HepG2 (cell line): ENCODE data around the gene SH3BP2. TPM values are rescaled to one million over a fixed set of nuclear protein-coding genes. Genes with fewer than 3 reads are reported as not detected.

ENCODE experiments used
- ARNT2 ChIP-seq: sonication (generic); formaldehyde crosslinking; IDR thresholded peaks from 2 replicates; pipeline ENCODE4 v1.8.0; 2022; ENCODE audit warnings: mild to moderate bottlenecking, low read depth, missing genetic modification reagents, moderate library complexity
- CEBPB ChIP-seq: IDR thresholded peaks from 2 replicates; pipeline ENCODE4 v1.6.1; 2011; ENCODE audit warnings: low read depth, low read length, improper control_type of control experiment, borderline replicate concordance
- FOSL1 ChIP-seq: sonication (generic); formaldehyde crosslinking; IDR thresholded peaks from 2 replicates; pipeline ENCODE4 v1.9.0; 2021; ENCODE audit warnings: missing genetic modification reagents, borderline replicate concordance
- FOXA3 ChIP-seq: IDR thresholded peaks from 2 replicates; pipeline ENCODE4 v1.6.1; 2016; ENCODE audit warnings: missing genetic modification reagents, missing compliant biosample characterization
- KLF15 ChIP-seq: sonication (generic); formaldehyde crosslinking; IDR thresholded peaks from 2 replicates; pipeline ENCODE4 v1.8.1; 2023; ENCODE audit warnings: borderline replicate concordance, mild to moderate bottlenecking, inconsistent platforms, missing genetic modification reagents, mixed read lengths
- MZF1 ChIP-seq: sonication (generic); formaldehyde crosslinking; IDR thresholded peaks from 2 replicates; pipeline ENCODE4 v1.8.1; 2023; ENCODE audit warnings: mild to moderate bottlenecking, missing genetic modification reagents, borderline replicate concordance
- RAD21 ChIP-seq: fragments of 450-650 bp; formaldehyde crosslinking; IDR thresholded peaks from 2 replicates; pipeline ENCODE4 v1.5.0; 2020; ENCODE audit warnings: mild to moderate bottlenecking
- SP140L ChIP-seq: sonication (generic); formaldehyde crosslinking; IDR thresholded peaks from 2 replicates; pipeline ENCODE4 v1.4.0; 2020; ENCODE audit warnings: missing genetic modification reagents, borderline replicate concordance
- polyA plus RNA-seq, 8 experiments: library from polyadenylated mRNA; depleted of rRNA in 3 of 8; stranded (reverse) in 7 of 8; unstranded in 1 of 8; fragments of >200 nt; fragmentation: Illumina TruSeq in 4 of 8; extraction: Trizol in 4 of 8; gene quantifications; 2 replicates each; pipeline versions ENCODE4 v1.2.1 to v1.2.3, GENCODE V29; 2011 to 2016; ENCODE audit warnings: low read depth in 4 of 8, missing spikeins in 1 of 8, mixed read lengths in 1 of 8; ENCODE audit not compliant: insufficient read depth in 1 of 8
- total RNA-seq, 5 experiments: library from RNA; depleted of rRNA; stranded (reverse); fragments of >200 nt; fragmentation: Illumina TruSeq; extraction: Trizol; gene quantifications; 2 replicates each; pipeline ENCODE4 v1.2.3, GENCODE V29; 2016; ENCODE audit warnings: low read depth in 1 of 5
- TF ChIP-seq, protein P1 (sequence below), 2 experiments: sonication (generic) in 1 of 2; formaldehyde crosslinking in 1 of 2; IDR thresholded peaks; 2 replicates each; pipeline versions ENCODE4 v1.6.1 to v1.9.0; 2014 to 2022; ENCODE audit warnings: antibody characterized with exemption in 1 of 2, borderline replicate concordance in 1 of 2, inconsistent platforms in 1 of 2, low read depth in 1 of 2, missing genetic modification reagents in 1 of 2
- TF ChIP-seq, protein P2 (sequence below): sonication (generic); formaldehyde crosslinking; conservative IDR thresholded peaks from 2 replicates; pipeline ENCODE4 v1.4.0; 2020; ENCODE audit warnings: missing genetic modification reagents
- TF ChIP-seq, protein P3 (sequence below): sonication (generic); formaldehyde crosslinking; IDR thresholded peaks from 2 replicates; pipeline ENCODE4 v1.5.1; 2020; ENCODE audit warnings: missing genetic modification reagents, mild to moderate bottlenecking, borderline replicate concordance
- TF ChIP-seq, protein P4 (sequence below): IDR thresholded peaks from 2 replicates; pipeline ENCODE4 v1.6.1; 2018; ENCODE audit warnings: missing genetic modification reagents, mild to moderate bottlenecking, missing compliant biosample characterization
- TF ChIP-seq, protein P5 (sequence below): sonication (generic); formaldehyde crosslinking; IDR thresholded peaks from 2 replicates; pipeline ENCODE4 v1.5.0; 2020; ENCODE audit warnings: missing genetic modification reagents

SH3BP2 gene
- total and polyA plus RNA-seq, 2 of the 13 experiments (the other 11 are each of a cell fraction or from before 2014, with no cell fraction given) = 16.9 to 34.5 TPM

DNA sequence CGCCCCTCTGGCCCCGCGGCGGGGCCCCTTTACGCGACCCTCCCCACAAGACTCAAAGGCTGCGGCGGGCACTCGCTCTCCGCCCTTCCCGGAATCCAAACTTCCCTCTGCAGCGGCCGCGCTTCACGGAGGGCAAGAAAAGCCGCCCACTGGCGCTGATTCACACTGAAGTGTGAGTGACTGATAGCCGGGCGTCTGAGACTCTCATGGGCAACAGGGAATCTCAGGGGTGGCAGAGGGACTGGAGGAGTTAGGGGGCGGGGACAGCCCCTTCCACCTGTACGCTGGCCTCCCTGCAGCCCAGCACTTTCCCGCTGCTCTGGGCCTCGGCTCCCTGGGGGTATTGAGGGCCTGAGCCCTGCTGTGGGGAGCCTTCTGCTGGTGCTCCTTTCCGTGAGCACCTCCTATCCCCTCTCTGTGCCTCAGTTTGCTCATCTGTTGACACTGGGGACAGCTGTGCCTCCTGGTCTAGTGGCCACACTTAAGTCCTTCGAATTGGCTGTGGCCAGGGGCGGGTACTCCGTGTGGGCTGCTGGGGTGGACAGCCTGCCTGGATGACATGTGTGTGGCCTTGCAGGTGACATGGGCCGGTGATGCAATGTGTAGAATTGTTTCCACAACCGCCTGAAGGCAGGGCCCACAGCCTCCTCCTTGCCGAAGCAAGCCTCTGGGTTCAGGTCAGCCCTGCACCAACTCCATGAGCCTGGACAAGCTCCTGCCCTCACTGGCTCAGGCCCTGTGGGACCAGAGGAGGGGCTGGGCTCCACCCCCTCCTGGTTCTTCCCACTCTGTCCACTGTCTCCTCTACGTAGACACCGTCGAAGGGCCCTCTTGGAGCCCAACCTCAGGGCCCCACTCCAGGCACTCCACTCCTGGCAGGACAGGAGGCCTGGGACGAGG is 951 bp downstream of the SH3BP2 start (continued):
- TF ChIP-seq, protein P1, sequence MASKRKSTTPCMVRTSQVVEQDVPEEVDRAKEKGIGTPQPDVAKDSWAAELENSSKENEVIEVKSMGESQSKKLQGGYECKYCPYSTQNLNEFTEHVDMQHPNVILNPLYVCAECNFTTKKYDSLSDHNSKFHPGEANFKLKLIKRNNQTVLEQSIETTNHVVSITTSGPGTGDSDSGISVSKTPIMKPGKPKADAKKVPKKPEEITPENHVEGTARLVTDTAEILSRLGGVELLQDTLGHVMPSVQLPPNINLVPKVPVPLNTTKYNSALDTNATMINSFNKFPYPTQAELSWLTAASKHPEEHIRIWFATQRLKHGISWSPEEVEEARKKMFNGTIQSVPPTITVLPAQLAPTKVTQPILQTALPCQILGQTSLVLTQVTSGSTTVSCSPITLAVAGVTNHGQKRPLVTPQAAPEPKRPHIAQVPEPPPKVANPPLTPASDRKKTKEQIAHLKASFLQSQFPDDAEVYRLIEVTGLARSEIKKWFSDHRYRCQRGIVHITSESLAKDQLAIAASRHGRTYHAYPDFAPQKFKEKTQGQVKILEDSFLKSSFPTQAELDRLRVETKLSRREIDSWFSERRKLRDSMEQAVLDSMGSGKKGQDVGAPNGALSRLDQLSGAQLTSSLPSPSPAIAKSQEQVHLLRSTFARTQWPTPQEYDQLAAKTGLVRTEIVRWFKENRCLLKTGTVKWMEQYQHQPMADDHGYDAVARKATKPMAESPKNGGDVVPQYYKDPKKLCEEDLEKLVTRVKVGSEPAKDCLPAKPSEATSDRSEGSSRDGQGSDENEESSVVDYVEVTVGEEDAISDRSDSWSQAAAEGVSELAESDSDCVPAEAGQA (IDR thresholded peaks at IDR 0.05; ENCODE audit: low read depth) = no peak
- TF ChIP-seq, protein P1 (CRISPR knock-in tag; IDR thresholded peaks at IDR 0.05; ENCODE audit: borderline replicate concordance) = no peak
- TF ChIP-seq ARNT2 (CRISPR knock-in tag) = peak; percentile 4; the same call in 1 of the 2 replicates
- TF ChIP-seq, protein P2, sequence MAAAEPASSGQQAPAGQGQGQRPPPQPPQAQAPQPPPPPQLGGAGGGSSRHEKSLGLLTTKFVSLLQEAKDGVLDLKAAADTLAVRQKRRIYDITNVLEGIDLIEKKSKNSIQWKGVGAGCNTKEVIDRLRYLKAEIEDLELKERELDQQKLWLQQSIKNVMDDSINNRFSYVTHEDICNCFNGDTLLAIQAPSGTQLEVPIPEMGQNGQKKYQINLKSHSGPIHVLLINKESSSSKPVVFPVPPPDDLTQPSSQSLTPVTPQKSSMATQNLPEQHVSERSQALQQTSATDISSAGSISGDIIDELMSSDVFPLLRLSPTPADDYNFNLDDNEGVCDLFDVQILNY = no peak
- peak; percentile 97 for TF ChIP-seq CEBPB
- TF ChIP-seq FOSL1 (CRISPR knock-in tag) = no peak
- TF ChIP-seq MZF1 (CRISPR knock-in tag) = no peak
- TF ChIP-seq, protein P3, sequence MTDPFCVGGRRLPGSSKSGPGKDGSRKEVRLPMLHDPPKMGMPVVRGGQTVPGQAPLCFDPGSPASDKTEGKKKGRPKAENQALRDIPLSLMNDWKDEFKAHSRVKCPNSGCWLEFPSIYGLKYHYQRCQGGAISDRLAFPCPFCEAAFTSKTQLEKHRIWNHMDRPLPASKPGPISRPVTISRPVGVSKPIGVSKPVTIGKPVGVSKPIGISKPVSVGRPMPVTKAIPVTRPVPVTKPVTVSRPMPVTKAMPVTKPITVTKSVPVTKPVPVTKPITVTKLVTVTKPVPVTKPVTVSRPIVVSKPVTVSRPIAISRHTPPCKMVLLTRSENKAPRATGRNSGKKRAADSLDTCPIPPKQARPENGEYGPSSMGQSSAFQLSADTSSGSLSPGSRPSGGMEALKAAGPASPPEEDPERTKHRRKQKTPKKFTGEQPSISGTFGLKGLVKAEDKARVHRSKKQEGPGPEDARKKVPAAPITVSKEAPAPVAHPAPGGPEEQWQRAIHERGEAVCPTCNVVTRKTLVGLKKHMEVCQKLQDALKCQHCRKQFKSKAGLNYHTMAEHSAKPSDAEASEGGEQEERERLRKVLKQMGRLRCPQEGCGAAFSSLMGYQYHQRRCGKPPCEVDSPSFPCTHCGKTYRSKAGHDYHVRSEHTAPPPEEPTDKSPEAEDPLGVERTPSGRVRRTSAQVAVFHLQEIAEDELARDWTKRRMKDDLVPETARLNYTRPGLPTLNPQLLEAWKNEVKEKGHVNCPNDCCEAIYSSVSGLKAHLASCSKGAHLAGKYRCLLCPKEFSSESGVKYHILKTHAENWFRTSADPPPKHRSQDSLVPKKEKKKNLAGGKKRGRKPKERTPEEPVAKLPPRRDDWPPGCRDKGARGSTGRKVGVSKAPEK (CRISPR knock-in tag) = 0 out of 2 replicates have a peak, but pooled peaks have one; percentile 59
- TF ChIP-seq SP140L = peak; percentile 30; the same call in 1 of the 2 replicates
- TF ChIP-seq FOXA3 (CRISPR knock-in tag) = peak; percentile 52
- no peak for TF ChIP-seq KLF15 (CRISPR knock-in tag)
- TF ChIP-seq RAD21 (CRISPR knock-in tag) = no peak
- TF ChIP-seq, protein P4, sequence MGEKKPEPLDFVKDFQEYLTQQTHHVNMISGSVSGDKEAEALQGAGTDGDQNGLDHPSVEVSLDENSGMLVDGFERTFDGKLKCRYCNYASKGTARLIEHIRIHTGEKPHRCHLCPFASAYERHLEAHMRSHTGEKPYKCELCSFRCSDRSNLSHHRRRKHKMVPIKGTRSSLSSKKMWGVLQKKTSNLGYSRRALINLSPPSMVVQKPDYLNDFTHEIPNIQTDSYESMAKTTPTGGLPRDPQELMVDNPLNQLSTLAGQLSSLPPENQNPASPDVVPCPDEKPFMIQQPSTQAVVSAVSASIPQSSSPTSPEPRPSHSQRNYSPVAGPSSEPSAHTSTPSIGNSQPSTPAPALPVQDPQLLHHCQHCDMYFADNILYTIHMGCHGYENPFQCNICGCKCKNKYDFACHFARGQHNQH (CRISPR knock-in tag) = 0 out of 2 replicates have a peak, but pooled peaks have one; percentile 22
- TF ChIP-seq, protein P5, sequence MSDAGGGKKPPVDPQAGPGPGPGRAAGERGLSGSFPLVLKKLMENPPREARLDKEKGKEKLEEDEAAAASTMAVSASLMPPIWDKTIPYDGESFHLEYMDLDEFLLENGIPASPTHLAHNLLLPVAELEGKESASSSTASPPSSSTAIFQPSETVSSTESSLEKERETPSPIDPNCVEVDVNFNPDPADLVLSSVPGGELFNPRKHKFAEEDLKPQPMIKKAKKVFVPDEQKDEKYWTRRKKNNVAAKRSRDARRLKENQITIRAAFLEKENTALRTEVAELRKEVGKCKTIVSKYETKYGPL = 0 out of 2 replicates have a peak, but pooled peaks have one; percentile 64
